ENCODE data around the gene CFAP298.
"Not testable (repeated sequence)": the region's sequence is repeated elsewhere in the genome, so short reads cannot be mapped to it uniquely, and the experiment has no call there.

The CFAP298 gene

DNA sequence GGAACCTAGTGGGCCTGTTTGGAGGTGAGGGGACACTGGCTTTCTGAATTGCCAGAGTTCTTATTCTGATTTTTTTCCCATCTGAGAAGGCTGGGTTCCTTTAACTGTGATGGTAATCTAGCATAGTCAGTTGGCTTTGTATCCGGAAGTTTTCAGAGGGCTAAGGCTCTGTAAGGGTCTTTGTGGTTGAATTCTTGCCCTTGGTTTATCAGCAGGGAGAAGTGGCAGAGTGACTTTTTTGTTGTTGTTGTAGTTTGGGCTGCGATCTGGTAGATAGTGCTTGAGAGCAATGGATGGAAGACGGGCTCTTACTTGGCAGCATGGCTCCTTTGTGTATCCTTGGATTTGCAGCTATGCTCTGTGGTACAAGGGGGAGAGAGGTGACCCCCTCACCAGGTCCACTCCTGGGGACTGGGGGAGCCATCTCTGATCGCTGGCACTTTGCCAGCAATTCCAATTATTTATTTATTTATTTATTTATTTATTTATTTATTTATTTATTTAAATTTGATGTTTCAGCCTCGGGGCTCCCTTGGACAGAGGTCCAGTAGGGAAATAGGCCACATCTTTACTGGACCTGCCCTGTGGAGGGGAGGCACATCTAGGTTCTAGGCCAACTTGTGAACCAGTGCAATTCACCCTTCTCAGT lies 45.3 kb downstream of the CFAP298 start:
- no peak for ATAC-seq
- TF ChIP-seq ARNTL (CRISPR knock-in tag; IDR thresholded peaks at IDR 0.05; ENCODE audit: borderline replicate concordance, low read depth) (no peak), OSR1 (CRISPR knock-in tag; IDR thresholded peaks at IDR 0.05) (no peak), ZNF8 (CRISPR knock-in tag; IDR thresholded peaks at IDR 0.05) (no peak), BACH2 (CRISPR knock-in tag; IDR thresholded peaks at IDR 0.05; ENCODE audit: borderline replicate concordance) (no peak)
- TF ChIP-seq, protein P1, sequence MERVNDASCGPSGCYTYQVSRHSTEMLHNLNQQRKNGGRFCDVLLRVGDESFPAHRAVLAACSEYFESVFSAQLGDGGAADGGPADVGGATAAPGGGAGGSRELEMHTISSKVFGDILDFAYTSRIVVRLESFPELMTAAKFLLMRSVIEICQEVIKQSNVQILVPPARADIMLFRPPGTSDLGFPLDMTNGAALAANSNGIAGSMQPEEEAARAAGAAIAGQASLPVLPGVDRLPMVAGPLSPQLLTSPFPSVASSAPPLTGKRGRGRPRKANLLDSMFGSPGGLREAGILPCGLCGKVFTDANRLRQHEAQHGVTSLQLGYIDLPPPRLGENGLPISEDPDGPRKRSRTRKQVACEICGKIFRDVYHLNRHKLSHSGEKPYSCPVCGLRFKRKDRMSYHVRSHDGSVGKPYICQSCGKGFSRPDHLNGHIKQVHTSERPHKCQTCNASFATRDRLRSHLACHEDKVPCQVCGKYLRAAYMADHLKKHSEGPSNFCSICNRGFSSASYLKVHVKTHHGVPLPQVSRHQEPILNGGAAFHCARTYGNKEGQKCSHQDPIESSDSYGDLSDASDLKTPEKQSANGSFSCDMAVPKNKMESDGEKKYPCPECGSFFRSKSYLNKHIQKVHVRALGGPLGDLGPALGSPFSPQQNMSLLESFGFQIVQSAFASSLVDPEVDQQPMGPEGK (CRISPR knock-in tag; IDR thresholded peaks at IDR 0.05; ENCODE audit: borderline replicate concordance) = no peak

DNA sequence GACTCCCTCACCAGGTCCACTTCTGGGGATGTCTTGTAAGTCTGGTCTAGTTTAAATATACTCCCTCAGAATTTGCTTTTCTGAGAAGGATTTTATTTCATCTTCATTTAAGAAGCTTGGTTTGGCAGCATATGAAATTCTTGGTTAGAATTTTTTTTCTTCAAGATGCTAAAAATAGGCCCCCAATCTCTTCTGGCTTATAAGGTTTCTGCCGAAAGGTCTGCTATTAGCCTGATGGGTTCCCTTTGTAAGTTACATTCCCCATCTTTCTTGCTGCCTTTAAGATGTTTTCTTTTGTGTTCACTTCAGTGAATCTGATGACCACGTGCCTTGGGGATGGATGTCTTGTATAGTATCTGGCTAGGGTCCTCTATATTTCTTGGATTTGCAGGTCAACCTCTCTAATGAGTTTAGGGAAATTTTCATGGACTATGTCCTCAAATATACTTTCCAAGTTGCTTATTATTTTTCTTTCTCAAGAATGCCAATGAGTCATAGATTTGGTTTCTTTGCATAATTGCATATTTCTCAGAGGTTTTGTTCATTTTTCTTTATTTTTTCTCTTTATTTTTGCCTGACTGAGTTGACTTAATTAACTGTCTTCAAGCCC lies 46.2 kb downstream of the CFAP298 start:
- ATAC-seq = no peak
- no peak for TF ChIP-seq ZNF8 (CRISPR knock-in tag; IDR thresholded peaks at IDR 0.05)

DNA sequence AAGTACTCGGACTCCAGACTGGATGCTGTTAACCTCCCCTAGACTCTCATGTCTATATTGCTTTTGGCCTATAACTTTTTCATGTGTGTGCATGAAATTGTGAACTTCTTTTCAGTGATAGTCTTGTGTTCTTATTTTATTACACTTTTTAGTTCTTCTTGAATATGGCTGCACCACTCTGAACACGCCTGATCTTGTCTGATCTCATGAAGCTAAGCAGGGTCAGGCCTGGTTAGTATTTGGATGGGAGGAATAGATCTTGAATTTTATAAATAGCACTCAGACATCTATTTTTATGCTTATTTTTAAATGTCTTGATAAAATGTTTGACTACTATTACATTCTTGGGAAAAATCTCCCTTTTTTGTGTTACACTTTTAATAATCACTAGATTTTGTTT lies 49.3 kb downstream of the CFAP298 start:
- TF ChIP-seq ARNTL (CRISPR knock-in tag; IDR thresholded peaks at IDR 0.05; ENCODE audit: borderline replicate concordance, low read depth) (no peak), ZFP3 (CRISPR knock-in tag; IDR thresholded peaks at IDR 0.05) (no peak), ZC3H10 (CRISPR knock-in tag; IDR thresholded peaks at IDR 0.05) (no peak), SNAI2 (CRISPR knock-in tag; IDR thresholded peaks at IDR 0.05) (no peak), PPARA (CRISPR knock-in tag; IDR thresholded peaks at IDR 0.05; ENCODE audit: borderline replicate concordance) (no peak), CSDC2 (CRISPR knock-in tag; IDR thresholded peaks at IDR 0.05) (no peak)
- TF ChIP-seq, protein P2, sequence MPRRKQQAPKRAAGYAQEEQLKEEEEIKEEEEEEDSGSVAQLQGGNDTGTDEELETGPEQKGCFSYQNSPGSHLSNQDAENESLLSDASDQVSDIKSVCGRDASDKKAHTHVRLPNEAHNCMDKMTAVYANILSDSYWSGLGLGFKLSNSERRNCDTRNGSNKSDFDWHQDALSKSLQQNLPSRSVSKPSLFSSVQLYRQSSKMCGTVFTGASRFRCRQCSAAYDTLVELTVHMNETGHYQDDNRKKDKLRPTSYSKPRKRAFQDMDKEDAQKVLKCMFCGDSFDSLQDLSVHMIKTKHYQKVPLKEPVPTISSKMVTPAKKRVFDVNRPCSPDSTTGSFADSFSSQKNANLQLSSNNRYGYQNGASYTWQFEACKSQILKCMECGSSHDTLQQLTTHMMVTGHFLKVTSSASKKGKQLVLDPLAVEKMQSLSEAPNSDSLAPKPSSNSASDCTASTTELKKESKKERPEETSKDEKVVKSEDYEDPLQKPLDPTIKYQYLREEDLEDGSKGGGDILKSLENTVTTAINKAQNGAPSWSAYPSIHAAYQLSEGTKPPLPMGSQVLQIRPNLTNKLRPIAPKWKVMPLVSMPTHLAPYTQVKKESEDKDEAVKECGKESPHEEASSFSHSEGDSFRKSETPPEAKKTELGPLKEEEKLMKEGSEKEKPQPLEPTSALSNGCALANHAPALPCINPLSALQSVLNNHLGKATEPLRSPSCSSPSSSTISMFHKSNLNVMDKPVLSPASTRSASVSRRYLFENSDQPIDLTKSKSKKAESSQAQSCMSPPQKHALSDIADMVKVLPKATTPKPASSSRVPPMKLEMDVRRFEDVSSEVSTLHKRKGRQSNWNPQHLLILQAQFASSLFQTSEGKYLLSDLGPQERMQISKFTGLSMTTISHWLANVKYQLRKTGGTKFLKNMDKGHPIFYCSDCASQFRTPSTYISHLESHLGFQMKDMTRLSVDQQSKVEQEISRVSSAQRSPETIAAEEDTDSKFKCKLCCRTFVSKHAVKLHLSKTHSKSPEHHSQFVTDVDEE (CRISPR knock-in tag; IDR thresholded peaks at IDR 0.05) = no peak
- TF ChIP-seq, protein P3, sequence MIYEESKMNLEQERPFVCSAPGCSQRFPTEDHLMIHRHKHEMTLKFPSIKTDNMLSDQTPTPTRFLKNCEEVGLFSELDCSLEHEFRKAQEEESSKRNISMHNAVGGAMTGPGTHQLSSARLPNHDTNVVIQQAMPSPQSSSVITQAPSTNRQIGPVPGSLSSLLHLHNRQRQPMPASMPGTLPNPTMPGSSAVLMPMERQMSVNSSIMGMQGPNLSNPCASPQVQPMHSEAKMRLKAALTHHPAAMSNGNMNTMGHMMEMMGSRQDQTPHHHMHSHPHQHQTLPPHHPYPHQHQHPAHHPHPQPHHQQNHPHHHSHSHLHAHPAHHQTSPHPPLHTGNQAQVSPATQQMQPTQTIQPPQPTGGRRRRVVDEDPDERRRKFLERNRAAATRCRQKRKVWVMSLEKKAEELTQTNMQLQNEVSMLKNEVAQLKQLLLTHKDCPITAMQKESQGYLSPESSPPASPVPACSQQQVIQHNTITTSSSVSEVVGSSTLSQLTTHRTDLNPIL (CRISPR knock-in tag; IDR thresholded peaks at IDR 0.05; ENCODE audit: low read depth) = no peak
- no peak for ATAC-seq

DNA sequence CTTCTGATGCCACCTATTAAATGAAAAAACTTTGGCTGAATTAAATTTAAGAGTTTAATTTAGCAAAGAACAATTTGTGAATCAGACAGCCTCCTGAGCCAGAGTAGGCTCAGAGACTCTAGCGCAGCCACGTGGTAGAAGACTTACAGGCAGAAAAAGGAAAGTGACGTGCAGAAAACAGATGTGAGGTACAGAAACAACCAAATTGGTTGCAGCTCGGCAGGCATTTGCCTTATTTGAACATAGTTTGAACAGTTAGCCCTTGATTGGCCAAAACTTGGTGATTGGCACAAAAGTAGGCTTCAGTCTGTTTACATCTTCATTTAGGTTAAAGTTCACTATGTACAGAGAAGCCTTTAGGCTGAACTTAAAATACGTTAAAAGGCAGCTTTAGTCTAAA lies 49.8 kb downstream of the CFAP298 start:
- ATAC-seq = no peak
- no peak for TF ChIP-seq ZC3H10 (CRISPR knock-in tag; IDR thresholded peaks at IDR 0.05)

DNA sequence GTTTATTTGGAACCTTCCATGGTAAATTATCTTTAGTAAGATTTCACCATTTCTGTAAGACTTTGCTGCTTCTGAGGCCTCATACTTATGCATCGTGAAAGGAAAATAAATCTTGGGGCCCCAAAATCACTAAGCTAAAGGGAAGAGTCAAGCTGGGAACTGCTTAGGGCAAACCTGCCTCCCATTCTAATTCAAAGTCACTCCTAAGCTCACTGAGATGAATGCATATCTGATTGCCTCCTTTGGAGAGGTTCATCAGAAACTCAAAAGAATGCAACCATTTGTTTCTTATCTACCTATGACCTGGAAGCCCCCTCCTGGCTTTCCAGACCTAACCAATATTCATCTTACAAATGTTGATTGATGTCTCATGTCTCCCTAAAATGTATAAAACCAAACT lies 50.7 kb downstream of the CFAP298 start:
- not testable (repeated sequence) for ATAC-seq

DNA sequence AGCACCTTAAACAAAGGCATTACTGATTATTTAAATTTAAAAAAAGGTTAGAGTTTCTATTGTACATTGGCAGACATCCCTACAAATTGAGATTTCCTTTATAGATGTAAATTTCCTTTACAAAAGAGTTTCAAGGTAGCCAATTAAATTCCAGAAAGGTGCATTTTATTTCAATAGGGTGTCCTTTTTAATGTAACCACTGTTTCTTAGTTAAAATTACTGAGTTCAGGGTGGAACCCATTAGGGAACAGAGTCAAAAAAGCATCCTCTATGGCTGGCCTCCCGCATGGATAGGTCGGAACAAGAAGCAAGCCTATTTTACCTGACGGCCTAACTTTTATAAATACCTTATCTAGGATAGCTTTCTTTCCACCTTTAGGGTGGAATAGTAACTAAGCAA lies 51.3 kb downstream of the CFAP298 start:
- no peak for ATAC-seq
- TF ChIP-seq, protein P4, sequence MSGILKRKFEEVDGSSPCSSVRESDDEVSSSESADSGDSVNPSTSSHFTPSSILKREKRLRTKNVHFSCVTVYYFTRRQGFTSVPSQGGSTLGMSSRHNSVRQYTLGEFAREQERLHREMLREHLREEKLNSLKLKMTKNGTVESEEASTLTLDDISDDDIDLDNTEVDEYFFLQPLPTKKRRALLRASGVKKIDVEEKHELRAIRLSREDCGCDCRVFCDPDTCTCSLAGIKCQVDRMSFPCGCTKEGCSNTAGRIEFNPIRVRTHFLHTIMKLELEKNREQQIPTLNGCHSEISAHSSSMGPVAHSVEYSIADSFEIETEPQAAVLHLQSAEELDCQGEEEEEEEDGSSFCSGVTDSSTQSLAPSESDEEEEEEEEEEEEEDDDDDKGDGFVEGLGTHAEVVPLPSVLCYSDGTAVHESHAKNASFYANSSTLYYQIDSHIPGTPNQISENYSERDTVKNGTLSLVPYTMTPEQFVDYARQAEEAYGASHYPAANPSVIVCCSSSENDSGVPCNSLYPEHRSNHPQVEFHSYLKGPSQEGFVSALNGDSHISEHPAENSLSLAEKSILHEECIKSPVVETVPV (CRISPR knock-in tag; IDR thresholded peaks at IDR 0.05) = no peak
- TF ChIP-seq ZC3H10 (CRISPR knock-in tag; IDR thresholded peaks at IDR 0.05) (no peak), TOX (CRISPR knock-in tag; IDR thresholded peaks at IDR 0.05; ENCODE audit: borderline replicate concordance) (no peak), PPARA (CRISPR knock-in tag; IDR thresholded peaks at IDR 0.05; ENCODE audit: borderline replicate concordance) (no peak)
- TF ChIP-seq, protein P1 (CRISPR knock-in tag; IDR thresholded peaks at IDR 0.05; ENCODE audit: borderline replicate concordance) = no peak
- TF ChIP-seq, protein P2 (CRISPR knock-in tag; IDR thresholded peaks at IDR 0.05) = no peak

Measured in SK-N-SH treated with all-trans-retinoic acid at 6 μM for 48 hours (cell line).